ENCODE measurements around the gene CADM2. TPM values are rescaled to one million over a fixed set of nuclear protein-coding genes. Genes with fewer than 3 reads are reported as not detected.

The CADM2 gene
- total RNA-seq, 1 donor from 2014 or later, result 4.3 TPM

DNA sequence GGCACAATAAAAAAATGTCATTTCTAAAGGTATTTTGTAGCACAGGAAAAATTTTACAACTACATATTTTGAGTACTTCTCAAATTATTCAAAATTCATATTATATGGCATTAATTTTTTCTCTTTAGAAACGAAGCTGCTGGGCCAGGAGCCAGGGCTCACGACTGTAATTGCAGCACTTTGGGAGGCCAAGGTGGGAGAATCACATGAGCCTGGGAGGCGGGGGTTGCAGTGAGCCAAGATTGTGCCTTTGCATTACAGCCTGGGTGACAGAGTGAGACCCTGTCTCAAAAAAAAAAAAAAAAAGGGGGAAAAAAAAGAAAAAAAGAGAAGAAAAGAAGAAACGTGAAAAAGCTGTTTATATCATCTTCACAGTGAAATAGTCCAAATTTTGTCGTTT lies 62.0 kb downstream of the CADM2 start:
- Histone ChIP-seq H3K9me3 (replicated peaks) (no peaks in the 10 kb centered on the region), H3K27me3 (ENCODE audit: low read depth) (no peaks in the 10 kb centered on the region), H3K27ac (replicated peaks) (no peak overlapping the region), H3K4me1 (no peaks in the 10 kb centered on the region), H3K36me3 (no peaks in the 10 kb centered on the region), H3K4me3 (no peak overlapping the region)
- TF ChIP-seq, protein P1, sequence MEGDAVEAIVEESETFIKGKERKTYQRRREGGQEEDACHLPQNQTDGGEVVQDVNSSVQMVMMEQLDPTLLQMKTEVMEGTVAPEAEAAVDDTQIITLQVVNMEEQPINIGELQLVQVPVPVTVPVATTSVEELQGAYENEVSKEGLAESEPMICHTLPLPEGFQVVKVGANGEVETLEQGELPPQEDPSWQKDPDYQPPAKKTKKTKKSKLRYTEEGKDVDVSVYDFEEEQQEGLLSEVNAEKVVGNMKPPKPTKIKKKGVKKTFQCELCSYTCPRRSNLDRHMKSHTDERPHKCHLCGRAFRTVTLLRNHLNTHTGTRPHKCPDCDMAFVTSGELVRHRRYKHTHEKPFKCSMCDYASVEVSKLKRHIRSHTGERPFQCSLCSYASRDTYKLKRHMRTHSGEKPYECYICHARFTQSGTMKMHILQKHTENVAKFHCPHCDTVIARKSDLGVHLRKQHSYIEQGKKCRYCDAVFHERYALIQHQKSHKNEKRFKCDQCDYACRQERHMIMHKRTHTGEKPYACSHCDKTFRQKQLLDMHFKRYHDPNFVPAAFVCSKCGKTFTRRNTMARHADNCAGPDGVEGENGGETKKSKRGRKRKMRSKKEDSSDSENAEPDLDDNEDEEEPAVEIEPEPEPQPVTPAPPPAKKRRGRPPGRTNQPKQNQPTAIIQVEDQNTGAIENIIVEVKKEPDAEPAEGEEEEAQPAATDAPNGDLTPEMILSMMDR (IDR thresholded peaks at IDR 0.05; ENCODE audit: borderline replicate concordance), result no peak
- intact Hi-C loops (cut with micrococcal nuclease), result no loop called here
- DNase-seq, result no peak

DNA sequence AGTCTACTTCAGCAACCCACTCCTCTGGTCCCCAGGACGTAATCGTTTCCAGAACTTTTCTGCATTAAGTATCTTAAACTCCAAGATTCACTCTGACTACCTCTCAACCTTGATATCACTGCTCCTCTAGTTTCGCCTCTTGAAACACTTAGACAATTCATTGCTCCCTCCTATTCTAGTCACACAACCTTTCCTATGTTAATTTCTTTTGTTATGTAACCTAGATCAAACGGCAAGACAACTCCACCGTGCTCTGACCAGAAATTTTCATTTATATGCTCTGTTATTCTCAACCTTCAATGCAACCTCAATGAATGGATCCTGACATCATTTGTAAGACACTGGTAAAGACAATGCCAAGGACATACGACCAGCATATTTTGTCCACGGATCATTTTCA lies 71.3 kb downstream of the CADM2 start:
- Histone ChIP-seq H3K36me3 (no peaks in the 10 kb centered on the region), H3K9me3 (replicated peaks) (no peaks in the 10 kb centered on the region), H3K27ac (replicated peaks) (no peak overlapping the region), H3K4me3 (no peak overlapping the region), H3K4me1 (no peaks in the 10 kb centered on the region), H3K27me3 (ENCODE audit: low read depth) (no peaks in the 10 kb centered on the region)
- DNase-seq, result no peak
- TF ChIP-seq, protein P1 (IDR thresholded peaks at IDR 0.05; ENCODE audit: borderline replicate concordance), result no peak
- intact Hi-C loops (cut with micrococcal nuclease), result no loop called here

DNA sequence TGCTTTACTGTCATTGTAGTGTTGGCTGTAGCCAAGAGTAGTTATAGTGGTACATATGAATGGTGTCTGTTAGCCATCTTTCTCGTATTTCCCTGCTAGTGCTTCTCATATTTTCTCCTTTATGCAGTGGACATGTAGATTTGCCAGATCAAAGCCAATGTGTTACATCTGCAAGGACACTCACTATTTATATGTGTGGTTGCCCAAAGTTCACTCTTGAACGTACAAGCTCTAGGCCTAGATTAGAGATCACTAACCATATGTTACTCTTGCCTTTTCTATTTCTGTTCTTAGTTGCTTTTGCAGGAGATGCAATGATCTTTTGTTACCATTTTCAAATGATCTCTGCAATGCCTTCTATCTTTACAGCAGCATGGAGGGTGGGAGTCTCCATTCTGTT lies 78.4 kb downstream of the CADM2 start:
- DNase-seq, result no peak
- intact Hi-C loops (cut with micrococcal nuclease), result no loop called here
- H3K27ac ChIP-seq (replicated peaks), result no peak overlapping the region

DNA sequence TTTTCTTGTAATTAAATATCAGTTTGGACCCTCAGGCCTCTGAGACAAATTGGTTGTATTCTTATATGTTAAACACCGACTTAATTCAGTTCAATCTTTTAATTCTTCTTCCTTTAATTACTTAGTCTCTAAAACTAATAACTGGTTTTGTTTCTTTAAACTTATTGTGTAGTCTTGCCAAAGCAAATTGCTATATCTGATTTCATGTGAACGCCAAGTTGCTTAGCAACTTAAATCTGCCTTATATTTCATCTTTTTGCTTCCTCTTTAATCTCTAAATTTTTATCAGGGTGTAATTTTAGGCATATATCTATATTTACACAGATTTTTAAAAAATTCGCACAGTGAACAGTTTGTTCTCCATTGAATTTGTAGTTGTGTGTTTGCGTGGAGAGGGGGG lies 82.2 kb downstream of the CADM2 start:
- Histone ChIP-seq H3K4me3 (no peak overlapping the region), H3K9me3 (replicated peaks) (no peaks in the 10 kb centered on the region), H3K27ac (replicated peaks) (no peak overlapping the region), H3K36me3 (no peaks in the 10 kb centered on the region), H3K4me1 (no peaks in the 10 kb centered on the region), H3K27me3 (ENCODE audit: low read depth) (no peaks in the 10 kb centered on the region)
- no peak for DNase-seq
- intact Hi-C loops (cut with micrococcal nuclease), result no loop called here
- TF ChIP-seq, protein P1 (IDR thresholded peaks at IDR 0.05; ENCODE audit: borderline replicate concordance), result no peak

More for the DNA sequence above, 78.4 kb downstream of the CADM2 start:
- H3K36me3 ChIP-seq, result no peaks in the 10 kb centered on the region
- no peaks in the 10 kb centered on the region for H3K9me3 ChIP-seq (replicated peaks)
- TF ChIP-seq, protein P1 (IDR thresholded peaks at IDR 0.05; ENCODE audit: borderline replicate concordance), result no peak
- no peaks in the 10 kb centered on the region for H3K4me1 ChIP-seq
- H3K4me3 ChIP-seq, result no peak overlapping the region
- no peaks in the 10 kb centered on the region for H3K27me3 ChIP-seq (ENCODE audit: low read depth)

DNA sequence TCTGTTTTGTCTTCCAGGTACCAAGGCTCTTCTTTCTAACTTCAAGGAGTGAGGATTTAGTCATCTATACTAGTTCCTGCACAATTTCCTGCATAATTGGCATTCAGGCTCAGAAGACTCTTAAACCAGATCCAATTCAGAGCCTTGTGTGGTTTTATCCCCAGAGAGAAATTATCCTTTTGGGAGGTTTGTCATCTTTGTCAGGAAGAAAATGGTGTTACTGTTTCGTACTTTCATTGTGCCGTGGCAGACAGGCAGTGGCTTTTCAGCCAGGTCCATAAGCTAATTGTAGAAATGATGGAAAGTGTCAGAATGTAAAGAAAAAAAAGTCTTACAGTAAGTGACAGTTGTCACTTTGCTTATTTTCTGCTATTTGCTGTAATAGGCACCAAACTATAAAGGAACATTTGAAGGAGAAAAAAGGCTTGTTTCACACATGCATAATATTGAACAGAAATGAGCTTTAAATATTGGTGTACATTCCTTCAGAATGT lies 82.8 kb downstream of the CADM2 start:
- TF ChIP-seq, protein P1 (IDR thresholded peaks at IDR 0.05; ENCODE audit: borderline replicate concordance), result no peak
- Histone ChIP-seq H3K4me1 (no peaks in the 10 kb centered on the region), H3K4me3 (no peak overlapping the region), H3K27me3 (ENCODE audit: low read depth) (no peaks in the 10 kb centered on the region), H3K27ac (replicated peaks) (no peak overlapping the region), H3K9me3 (replicated peaks) (no peaks in the 10 kb centered on the region), H3K36me3 (no peaks in the 10 kb centered on the region)
- intact Hi-C loops (cut with micrococcal nuclease), result no loop called here
- DNase-seq, result no peak
